NCI-H460 (cell line): ENCODE data around the gene ARMC2. TPM values are rescaled to one million over a fixed set of nuclear protein-coding genes. Genes with fewer than 3 reads are reported as not detected.

ENCODE experiments used
- DNase-seq: peaks from one replicate; pipeline ENCODE4 v3.0.0-alpha.2; 2016; ENCODE audit warnings: low read depth; ENCODE audit errors: extremely low read depth
- small RNA-seq, 2 experiments: library from RNA; depleted of rRNA; stranded (forward); fragments of <200 nt; gene quantifications; one replicate each; pipeline ENCODE3, GENCODE V24; 2014
- total RNA-seq: library from RNA; depleted of rRNA; stranded (reverse); fragments of >200 nt; shearing (Covaris generic); gene quantifications from 2 replicates; pipeline ENCODE4 v1.2.3, GENCODE V29; 2014; rRNA removed

The ARMC2 gene
- total RNA-seq, 1 experiment from 2014 or later = 1.6 TPM

DNA sequence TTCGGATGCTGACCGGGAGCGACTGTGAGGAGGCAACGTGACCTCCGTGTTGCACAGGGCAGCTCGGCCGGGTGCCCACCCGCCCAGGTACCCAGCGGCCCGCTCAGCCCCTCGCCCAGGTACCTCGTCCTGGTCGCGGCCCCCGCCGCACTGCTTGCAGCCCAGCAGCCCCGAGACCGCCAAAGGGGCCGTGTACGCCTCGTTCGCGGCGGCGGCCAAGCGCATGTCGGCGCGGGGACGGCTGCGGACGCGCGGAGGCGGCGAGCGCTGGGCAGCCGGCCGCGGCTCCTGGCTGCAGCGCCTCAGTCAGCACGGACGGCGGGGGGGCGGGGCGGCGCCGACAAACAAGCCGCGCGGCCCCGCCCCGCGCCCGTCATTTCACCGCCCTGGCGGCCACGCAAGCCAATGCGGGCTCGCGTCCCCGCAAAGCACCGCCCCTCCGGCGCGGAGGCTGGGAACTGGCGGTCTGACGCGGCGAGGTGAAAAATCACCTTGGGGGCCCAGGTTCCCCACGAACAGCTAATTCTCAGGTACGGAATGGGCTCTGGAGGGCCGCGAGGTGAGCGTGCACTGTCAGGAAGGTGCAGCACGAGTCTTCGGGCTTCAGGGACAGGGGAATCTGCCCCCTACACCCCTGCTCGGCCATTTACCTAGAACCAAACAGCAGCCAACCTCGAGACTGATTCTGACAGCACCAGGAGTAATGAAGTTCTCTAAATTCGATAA lies 161.2 kb downstream of the ARMC2 start:
- DNase-seq = peak; percentile 67

DNA sequence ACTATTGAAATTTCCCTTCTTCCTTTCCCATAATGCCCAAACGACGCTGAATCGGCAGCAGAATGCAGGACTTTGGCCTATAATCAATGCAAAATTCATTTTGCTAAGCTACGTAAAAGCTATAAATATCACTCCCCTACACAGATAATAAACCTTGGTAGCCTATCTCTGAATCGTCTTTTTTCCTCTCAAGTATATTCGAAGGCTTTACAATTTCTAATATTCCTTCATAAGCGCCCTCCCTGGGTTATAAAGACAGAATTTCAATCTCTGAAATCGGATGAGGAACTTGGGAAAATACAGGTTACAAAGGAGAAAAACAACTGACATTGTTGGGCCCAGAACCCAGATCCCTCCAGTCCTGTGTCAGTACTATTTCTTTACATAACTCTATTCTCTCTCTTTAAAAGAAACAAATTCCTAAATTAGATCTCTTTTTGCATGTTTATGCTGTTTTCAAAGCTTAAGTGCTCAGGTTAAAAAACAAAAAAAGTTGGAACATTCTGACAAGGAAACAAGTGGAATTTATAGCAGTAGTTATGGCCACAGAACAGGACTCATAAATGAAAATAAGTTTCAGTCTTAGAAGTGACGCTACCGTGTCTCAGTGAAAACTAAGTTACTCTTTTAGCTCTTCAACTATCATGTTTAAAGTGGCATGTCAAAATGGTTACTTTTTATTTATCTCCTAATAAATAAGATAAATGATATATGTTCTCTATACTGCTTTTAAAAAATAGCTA lies 161.9 kb downstream of the ARMC2 start:
- DNase-seq = no peak

DNA sequence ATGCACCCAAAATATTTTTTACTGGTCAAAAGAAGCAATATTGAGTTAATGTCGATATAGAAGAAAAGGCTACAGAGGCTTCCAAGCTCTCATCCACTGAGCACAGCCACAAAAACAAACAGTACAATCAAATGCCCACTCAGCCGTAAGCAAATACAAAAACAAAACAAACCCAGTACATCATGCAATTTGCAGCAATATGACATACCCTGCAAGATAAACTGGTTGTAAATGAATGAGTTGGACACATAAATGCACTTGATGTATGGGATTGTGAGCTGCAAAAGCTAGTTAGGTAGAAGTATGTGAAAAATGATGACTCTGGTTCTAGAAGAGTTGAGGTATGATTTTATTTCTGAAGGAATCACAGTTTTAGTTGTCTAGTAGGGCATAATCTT lies 162.5 kb downstream of the ARMC2 start:
- no peak for DNase-seq

DNA sequence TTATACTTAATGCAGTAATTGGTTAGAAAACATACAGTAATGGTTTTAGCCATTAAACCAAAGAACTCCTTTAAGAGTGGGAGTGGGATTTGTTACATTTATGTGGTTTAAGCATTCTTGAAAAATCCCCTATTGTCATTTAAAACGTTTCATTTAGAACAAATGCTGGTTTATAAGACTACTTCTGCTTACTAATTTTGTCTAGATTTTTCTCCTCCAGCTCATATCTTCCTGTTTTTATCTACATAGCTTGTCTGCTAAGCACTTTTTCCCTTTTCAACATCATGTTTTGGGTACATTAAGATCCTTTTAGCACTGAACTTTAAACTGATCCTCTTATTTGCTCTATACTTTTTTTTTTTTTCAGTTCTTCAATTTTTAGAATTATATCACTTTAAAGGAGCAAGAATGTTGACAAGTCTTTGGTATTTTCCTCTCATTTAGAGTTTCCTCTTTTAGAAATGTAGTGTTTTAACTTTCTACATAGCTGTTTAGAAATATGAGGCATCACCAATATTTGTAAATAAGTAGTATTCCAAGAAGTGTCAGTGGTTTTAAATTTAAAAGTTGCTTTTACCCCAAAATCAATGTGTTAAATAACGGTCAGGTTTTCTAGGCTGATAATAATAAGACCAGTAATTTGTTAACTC lies 165.6 kb downstream of the ARMC2 start:
- DNase-seq = no peak

DNA sequence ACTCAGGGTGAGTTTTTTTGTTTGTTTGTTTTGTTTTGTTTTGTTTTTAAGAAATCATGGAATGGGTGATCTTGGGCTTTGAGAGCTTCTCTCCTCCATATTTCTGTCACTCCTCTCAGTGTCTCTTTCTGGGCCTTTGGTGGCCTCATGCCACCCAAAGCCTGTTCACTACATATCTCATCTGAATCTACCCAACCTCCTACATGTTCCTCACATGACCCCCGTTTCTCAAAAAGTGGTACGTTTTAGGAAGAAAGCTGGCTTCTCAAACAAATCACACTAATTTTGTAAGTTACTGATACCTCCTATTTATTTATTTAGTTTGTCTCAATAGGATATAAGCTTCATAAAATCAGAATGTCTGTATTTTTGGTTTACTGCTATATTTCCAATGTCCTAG lies 166.4 kb downstream of the ARMC2 start:
- no peak for DNase-seq

DNA sequence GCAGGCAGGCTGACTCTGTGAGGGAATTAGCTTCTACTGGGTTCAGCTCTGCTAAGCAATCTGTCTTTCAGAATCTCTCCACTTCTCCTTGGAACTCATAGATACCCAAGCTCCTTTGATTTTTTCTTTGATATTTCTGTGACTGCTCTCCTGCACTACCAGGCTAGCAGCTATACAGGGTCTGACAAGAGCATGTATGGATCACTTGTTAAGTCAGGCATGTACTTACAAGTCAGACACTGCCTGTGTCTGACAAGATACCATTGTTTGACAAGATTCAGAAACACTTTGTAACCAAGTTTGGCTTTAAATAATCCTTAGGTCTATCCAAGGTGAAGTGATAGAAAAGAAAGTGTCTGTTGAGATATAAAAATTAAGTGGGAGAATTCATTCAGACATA lies 167.0 kb downstream of the ARMC2 start:
- DNase-seq = no peak

DNA sequence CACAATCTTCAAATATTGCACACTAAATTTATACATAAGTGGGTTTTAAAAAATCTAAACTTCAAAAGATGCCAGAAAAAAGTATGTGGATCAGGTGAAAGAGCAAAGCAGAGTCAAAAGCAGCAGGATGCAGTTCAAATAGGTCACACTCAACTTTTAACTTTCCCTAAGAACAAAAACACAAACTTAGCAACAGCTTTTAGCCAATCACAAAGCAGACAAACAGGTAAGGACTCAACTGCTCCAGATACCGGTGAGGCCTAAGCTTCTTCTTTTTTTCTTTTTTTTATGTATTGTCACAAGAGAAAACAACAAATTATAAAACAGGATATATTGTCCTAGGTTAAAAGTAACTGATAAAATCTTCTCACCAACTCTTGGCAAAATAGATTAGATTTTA lies 171.7 kb downstream of the ARMC2 start:
- no peak for DNase-seq

DNA sequence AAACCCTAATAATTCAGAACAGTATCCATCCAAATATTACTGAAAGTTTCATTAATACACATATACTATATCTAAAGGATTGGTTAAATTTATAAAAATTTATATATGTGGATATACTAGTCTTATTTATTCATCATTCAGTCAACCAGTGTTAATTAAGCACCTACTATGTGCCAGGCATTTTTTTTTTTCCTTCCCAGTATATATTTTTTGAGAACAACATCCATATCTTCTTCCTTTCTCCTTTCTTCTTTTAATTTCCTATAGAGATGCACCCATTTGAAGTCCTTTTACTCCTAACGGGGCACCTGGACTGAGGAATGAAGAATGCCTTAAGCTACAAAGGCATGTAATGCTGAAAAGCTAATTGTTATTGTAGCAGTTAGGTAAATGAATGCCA lies 173.6 kb downstream of the ARMC2 start:
- no peak for DNase-seq

DNA sequence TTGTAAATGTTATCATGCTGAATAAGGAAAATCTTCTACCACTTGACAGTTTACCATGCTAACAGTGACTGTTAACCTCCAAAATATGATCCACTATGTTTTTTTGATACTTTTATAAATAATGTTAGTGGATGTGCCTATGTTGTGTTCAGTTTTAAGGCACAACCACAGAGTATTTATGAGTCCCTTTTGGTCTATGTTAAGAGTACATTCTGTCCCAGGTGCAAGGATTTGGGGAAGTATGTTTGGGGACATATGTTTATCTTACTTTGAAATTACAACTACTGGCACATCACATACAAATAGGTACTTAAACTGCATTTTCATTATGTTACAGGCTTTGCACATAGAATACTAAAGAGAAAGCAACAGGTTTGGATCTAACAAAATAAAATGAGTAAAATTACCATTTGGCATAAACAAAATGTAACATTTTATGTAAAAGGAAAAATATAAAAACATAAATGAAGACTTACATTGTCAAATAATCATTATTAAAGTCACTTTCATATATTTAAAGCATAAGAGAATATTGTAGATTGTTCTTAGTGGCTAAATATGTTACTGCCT lies 175.2 kb downstream of the ARMC2 start:
- DNase-seq = no peak

Small RNA genes lying within 50 kb of the gene (small RNA-seq; reads per million reads assigned to genes)
- gene AL445189.2 (0.04 to 0.70 reads per million in 2 experiments), gene Z95118.1 (0 reads per million in 2 experiments)

Other genes with a start within 250 kb of the ARMC2 start
- gene SESN1, start 246.4 kb downstream of the ARMC2 start, total RNA-seq = 10.2 and 10.6 TPM in 2 replicates
- gene CEP57L1, start 247.1 kb downstream of the ARMC2 start, total RNA-seq = 23.7 and 29.8 TPM in 2 replicates